H1 (cell line): ENCODE results near the gene CACNA1B. TPM values are rescaled to one million over a fixed set of nuclear protein-coding genes. Genes with fewer than 3 reads are reported as not detected.
A peak's percentile ranks its signal among the peaks of the same experiment; 100 is the strongest.
"Not testable (repeated sequence)": the region's sequence is repeated elsewhere in the genome, so short reads cannot be mapped to it uniquely, and the experiment has no call there.

Experiments
- CTCF ChIA-PET: fragments of 300-600 bp; sonication (Branson Sonifier 250); formaldehyde crosslinking; loops from one replicate; lab custom pipeline; 2021; ENCODE audit not compliant: partially characterized antibody; lab: Charles Lee
- POLR2A ChIA-PET: fragments of 300-600 bp; sonication (Branson Sonifier 250); formaldehyde crosslinking; loops from one replicate; lab custom pipeline; 2021; ENCODE audit warnings: inconsistent platforms; ENCODE audit not compliant: partially characterized antibody; lab: Charles Lee
- DNase-seq, 2 experiments: peaks; one replicate each; pipeline versions ENCODE4 v3.0.0 to v3.0.0-alpha.2; 2010 to 2022; ENCODE audit warnings: low spot score in 2 of 2, low read depth in 1 of 2, mixed read lengths in 1 of 2
- FAIRE-seq: peaks from 2 replicates; lab custom pipeline; 2011; peaks lifted over from hg19 to GRCh38; lab: Jason Lieb, UNC
- H2AFZ ChIP-seq: 2 replicates; pipeline ENCODE4 v1.8.1; 2012; ENCODE audit warnings: low read length, inconsistent platforms
- H2AK5ac ChIP-seq: 2 replicates; pipeline ENCODE4 v1.6.1; 2013; ENCODE audit warnings: low read depth, low read length
- H2BK120ac ChIP-seq: replicated peaks from 2 replicates; pipeline ENCODE3; 2013; ENCODE audit warnings: low read depth, low read length, inconsistent platforms
- H2BK12ac ChIP-seq: 2 replicates; pipeline ENCODE4 v1.6.1; 2013; ENCODE audit warnings: low read depth, low read length
- H2BK15ac ChIP-seq: 2 replicates; pipeline ENCODE4 v1.6.1; 2013; ENCODE audit warnings: low read length
- H2BK20ac ChIP-seq: 2 replicates; pipeline ENCODE4 v1.6.1; 2013; ENCODE audit warnings: low read length
- H2BK5ac ChIP-seq: 2 replicates; pipeline ENCODE4 v1.6.1; 2013; ENCODE audit warnings: low read depth, low read length
- H3K14ac ChIP-seq: 2 replicates; pipeline ENCODE4 v1.6.1; 2013; ENCODE audit warnings: inconsistent platforms; ENCODE audit not compliant: insufficient read length
- H3K18ac ChIP-seq: 2 replicates; pipeline ENCODE4 v1.6.1; 2013; ENCODE audit warnings: low read length; ENCODE audit errors: extremely low read depth
- H3K23ac ChIP-seq: 2 replicates; pipeline ENCODE4 v1.6.1; 2013; ENCODE audit warnings: inconsistent platforms; ENCODE audit not compliant: insufficient read length
- H3K23me2 ChIP-seq: 2 replicates; pipeline ENCODE4 v1.6.1; 2013; ENCODE audit warnings: low read depth, low read length
- H3K27ac ChIP-seq: 2 replicates; pipeline ENCODE4 v1.6.1; 2011; ENCODE audit warnings: low read depth, low read length, inconsistent platforms
- H3K27me3 ChIP-seq, 4 experiments: replicated peaks in 1 of 4; 1 replicate in 1 of 4; 2 replicates in 3 of 4; pipeline versions ENCODE4 v1.6.1 to v1.8.1; 2011 to 2013; ENCODE audit warnings: low read length in 3 of 4, mild to moderate bottlenecking in 3 of 4, inconsistent platforms in 2 of 4, mixed read lengths in 2 of 4, moderate library complexity in 1 of 4; ENCODE audit not compliant: control insufficient read depth in 3 of 4, insufficient read depth in 3 of 4; ENCODE audit errors: extremely low read depth in 1 of 4
- H3K36me3 ChIP-seq, 4 experiments: 2 replicates each; pipeline versions ENCODE4 v1.6.1 to v1.8.1; 2011 to 2013; ENCODE audit warnings: mild to moderate bottlenecking in 4 of 4, low read length in 3 of 4, moderate library complexity in 2 of 4, control low read depth in 1 of 4, inconsistent platforms in 1 of 4; ENCODE audit not compliant: insufficient read depth in 4 of 4, control insufficient read depth in 2 of 4
- H3K4ac ChIP-seq: replicated peaks from 2 replicates; pipeline ENCODE3; 2013; ENCODE audit warnings: low read length, low read depth, mixed read lengths, inconsistent platforms; ENCODE audit not compliant: insufficient read length
- H3K4me1 ChIP-seq, 4 experiments: replicated peaks in 1 of 4; 1 replicate in 1 of 4; 2 replicates in 3 of 4; pipeline versions ENCODE4 v1.6.1 to v1.8.1; 2011 to 2013; ENCODE audit warnings: low read length in 3 of 4, inconsistent platforms in 2 of 4, mixed read lengths in 1 of 4; ENCODE audit not compliant: insufficient read depth in 4 of 4, control insufficient read depth in 3 of 4
- H3K4me2 ChIP-seq, 2 experiments: 2 replicates each; pipeline versions ENCODE4 v1.6.1 to v1.8.1; 2011 to 2013; ENCODE audit warnings: low read depth in 2 of 2, low read length in 2 of 2, control low read depth in 1 of 2, inconsistent platforms in 1 of 2, mild to moderate bottlenecking in 1 of 2; ENCODE audit not compliant: insufficient read depth in 1 of 2
- H3K4me3 ChIP-seq, 4 experiments: fragments of 200-600, 300-600 bp in 1 of 4; sonication (generic), shearing (Covaris generic), sonication (Bioruptor Twin) in 1 of 4; 2 replicates each; pipeline versions ENCODE4 v1.5.1 to v1.8.1; 2011 to 2016; ENCODE audit warnings: low read length in 4 of 4, low read depth in 3 of 4, control low read depth in 2 of 4, inconsistent platforms in 2 of 4, mild to moderate bottlenecking in 2 of 4, mixed read lengths in 1 of 4, moderate library complexity in 1 of 4; ENCODE audit not compliant: insufficient read depth in 2 of 4; ENCODE audit errors: extremely low read depth in 1 of 4
- H3K56ac ChIP-seq: replicated peaks from 2 replicates; pipeline ENCODE3; 2013; ENCODE audit warnings: low read depth, mild to moderate bottlenecking, mixed read lengths, low read length, inconsistent platforms; ENCODE audit not compliant: insufficient read length
- H3K79me1 ChIP-seq: 2 replicates; pipeline ENCODE4 v1.6.1; 2013; ENCODE audit warnings: low read depth, low read length, control low read depth
- H3K79me2 ChIP-seq, 2 experiments: 2 replicates each; pipeline versions ENCODE4 v1.6.1 to v1.8.1; 2012 to 2013; ENCODE audit warnings: low read length in 2 of 2, mild to moderate bottlenecking in 2 of 2, inconsistent platforms in 1 of 2; ENCODE audit not compliant: insufficient read depth in 2 of 2, control insufficient read depth in 1 of 2
- H3K9ac ChIP-seq, 4 experiments: replicated peaks in 1 of 4; 1 replicate in 1 of 4; 2 replicates in 3 of 4; pipeline versions ENCODE4 v1.6.1 to v1.8.1; 2011 to 2013; ENCODE audit warnings: low read depth in 3 of 4, low read length in 3 of 4, control low read depth in 2 of 4, mild to moderate bottlenecking in 2 of 4, moderate library complexity in 2 of 4, inconsistent platforms in 1 of 4; ENCODE audit errors: extremely low read depth in 1 of 4
- H3K9me3 ChIP-seq, 2 experiments: 2 replicates each; pipeline versions ENCODE4 v1.6.1 to v1.8.1; 2012 to 2013; ENCODE audit warnings: mild to moderate bottlenecking in 2 of 2, moderate library complexity in 2 of 2, control low read depth in 1 of 2, inconsistent platforms in 1 of 2, low read depth in 1 of 2, low read length in 1 of 2, mixed read lengths in 1 of 2; ENCODE audit not compliant: insufficient read depth in 2 of 2
- H4K20me1 ChIP-seq, 2 experiments: replicated peaks in 1 of 2; 2 replicates each; pipeline versions ENCODE3 to v1.8.1; 2011 to 2013; ENCODE audit warnings: inconsistent platforms in 2 of 2, low read length in 2 of 2, mild to moderate bottlenecking in 1 of 2; ENCODE audit not compliant: insufficient read depth in 2 of 2, control insufficient read depth in 1 of 2
- H4K5ac ChIP-seq: 2 replicates; pipeline ENCODE4 v1.6.1; 2013; ENCODE audit warnings: low read length, low read depth, mixed read lengths, inconsistent platforms; ENCODE audit not compliant: insufficient read length
- H4K8ac ChIP-seq: 2 replicates; pipeline ENCODE4 v1.8.0; 2013; ENCODE audit warnings: mild to moderate bottlenecking, moderate library complexity, low read length, inconsistent platforms; ENCODE audit not compliant: insufficient read depth; ENCODE audit errors: extremely low read depth
- H4K91ac ChIP-seq: replicated peaks from 2 replicates; pipeline ENCODE3; 2013; ENCODE audit warnings: low read length, mixed read lengths, inconsistent platforms; ENCODE audit not compliant: insufficient read length
- WGBS, 2 experiments: shearing (Covaris generic) in 1 of 2; methylation state at CpG; one replicate each; pipeline versions ENCODE4 v1.1.6 to v1.1.7; 2013 to 2015; ENCODE audit warnings: low lambda C conversion rate in 2 of 2, mixed read lengths in 2 of 2, inconsistent platforms in 1 of 2, low coverage in 1 of 2, missing lambda C conversion rate in 1 of 2; ENCODE audit not compliant: insufficient replicate concordance in 2 of 2, insufficient coverage in 1 of 2, insufficient read length in 1 of 2; ENCODE audit errors: extremely low coverage in 1 of 2, missing lambda C conversion rate in 1 of 2; 5-methylcytosine and 5-hydroxymethylcytosine counted together
- polyA plus RNA-seq, 7 experiments: library from polyadenylated mRNA; depleted of rRNA in 3 of 7; stranded (reverse) in 5 of 7; unstranded in 2 of 7; fragments of >200 nt in 5 of 7; fragments of 200-250 nt in 2 of 7; gene quantifications; 1 replicate in 5 of 7; 2 replicates in 1 of 7; 4 replicates in 1 of 7; pipeline versions ENCODE4 v1.2.1 to v1.2.3, GENCODE V29; 2011 to 2013; ENCODE audit warnings: missing spikeins in 2 of 7, mixed read lengths in 2 of 7
- total RNA-seq: library from RNA; stranded (reverse); fragmentation: NEBNext Ultra II Directional; extraction: Animal tissue kit (Norgen Biotek cat#: 25700); gene quantifications from 2 replicates; pipeline ENCODE4 v1.2.1, GENCODE V29; 2021

Gene CACNA1B
- total and polyA plus RNA-seq, 2 of the 8 experiments (the other 6 are each of a cell fraction or from before 2014, with no cell fraction given): 1.5 to 5.7 TPM

DNA sequence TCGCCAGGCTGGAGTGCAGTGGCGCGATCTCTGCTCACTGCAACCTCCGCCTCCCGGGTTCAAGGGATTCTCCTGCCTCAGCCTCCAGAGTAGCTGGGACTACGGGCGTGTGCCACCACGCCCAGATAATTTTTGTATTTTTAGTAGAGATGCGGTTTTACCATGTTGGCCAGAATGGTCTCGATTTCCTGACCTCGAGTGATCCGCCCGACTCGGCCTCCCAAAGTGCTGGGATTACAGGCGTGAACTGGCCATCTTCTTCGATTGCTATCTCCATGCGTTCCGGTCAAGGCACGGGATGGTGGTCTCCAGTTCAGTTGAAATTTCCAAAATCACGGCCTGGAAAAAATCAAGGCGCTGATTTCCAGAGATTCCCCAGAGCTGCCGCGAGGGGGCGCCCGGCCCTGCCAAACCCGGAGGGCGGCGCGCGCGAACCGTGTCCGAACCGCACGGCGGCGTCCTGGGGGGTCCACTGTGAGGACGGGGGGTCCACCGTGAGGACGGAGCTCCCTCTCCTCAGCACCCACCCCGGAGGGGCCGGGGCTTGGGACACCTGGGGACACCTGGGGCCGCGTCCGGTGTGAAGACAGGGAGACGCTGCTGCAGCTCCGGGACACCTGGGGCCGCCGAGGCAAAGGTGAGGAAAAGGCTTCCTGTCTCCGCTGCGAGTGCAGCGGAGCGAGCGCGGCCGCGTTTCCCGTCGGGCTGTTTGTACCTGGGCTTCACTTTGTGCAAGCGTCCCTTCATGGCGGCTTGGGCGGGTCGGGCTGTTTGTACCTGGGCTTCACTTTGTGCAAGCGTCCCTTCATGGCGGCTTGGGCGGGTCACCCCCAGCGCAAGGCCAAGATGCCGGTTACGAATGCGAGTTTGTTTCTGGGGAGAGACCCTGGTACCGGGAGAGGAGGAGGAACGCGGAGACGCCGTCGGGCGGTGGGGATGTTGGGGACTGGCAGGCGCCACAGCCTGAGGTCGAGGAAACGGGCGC, 272.4 kb downstream of the CACNA1B start:
- Histone ChIP-seq H3K4me3 (peak overlapping the region in 3 of 4 experiments; percentile 8 to 54 (median 41); a peak in 5 of 8 replicates), H3K4me2 (peak overlapping the region; percentile 24 to 49; a peak in 3 of 4 replicates), H3K9ac (peak overlapping the region in 1 of 4 experiments; percentile 54; a peak in 1 of 7 replicates), H3K9me3 (peaks cover 4 to 26% of the 10 kb centered on the region in 2 experiments; a peak in 2 of 4 replicates)
- H3K79me1 ChIP-seq, H3K23ac ChIP-seq, H3K23me2 ChIP-seq, H4K20me1 ChIP-seq, CTCF ChIA-PET, H3K79me2 ChIP-seq, POLR2A ChIA-PET, H3K14ac ChIP-seq, FAIRE-seq, H3K27ac ChIP-seq, H3K4me1 ChIP-seq, H3K18ac ChIP-seq, H3K4ac ChIP-seq, H4K91ac ChIP-seq, H2BK12ac ChIP-seq, H2BK5ac ChIP-seq, H3K36me3 ChIP-seq, H2BK120ac ChIP-seq, H4K8ac ChIP-seq, H2BK15ac ChIP-seq, H2AFZ ChIP-seq, H2AK5ac ChIP-seq, H3K56ac ChIP-seq, H4K5ac ChIP-seq, H3K27me3 ChIP-seq, H2BK20ac ChIP-seq: not testable (repeated sequence)
- peak in 1 of 2 experiments; percentile 47 for DNase-seq
- 71% methylated on average over 17 of the region's 81 CpGs; no CpG with 5 or more reads in 1 of the 2 experiments for WGBS, 2 experiments
